Skeletal muscle satellite cell (primary cell): Measurements from ENCODE around the gene CCNT1.
"Not testable (repeated sequence)": the region's sequence is repeated elsewhere in the genome, so short reads cannot be mapped to it uniquely, and the experiment has no call there.

ENCODE experiments used
- H3K27me3 ChIP-seq: 2 replicates; pipeline ENCODE4 v1.7.0; 2013; ENCODE audit warnings: low read length; ENCODE audit not compliant: control insufficient read depth, insufficient read depth
- H3K36me3 ChIP-seq: 2 replicates; pipeline ENCODE4 v1.7.0; 2013; ENCODE audit warnings: mild to moderate bottlenecking, control low read depth, low read length; ENCODE audit not compliant: insufficient read depth
- H3K4me1 ChIP-seq: 2 replicates; pipeline ENCODE4 v1.7.0; 2013; ENCODE audit warnings: low read length; ENCODE audit not compliant: control insufficient read depth, insufficient read depth
- H3K4me2 ChIP-seq: 2 replicates; pipeline ENCODE4 v1.7.0; 2013; ENCODE audit warnings: mild to moderate bottlenecking, low read length
- H3K4me3 ChIP-seq: 2 replicates; pipeline ENCODE4 v1.7.0; 2013; ENCODE audit warnings: low read length
- H3K9ac ChIP-seq: 2 replicates; pipeline ENCODE4 v1.7.0; 2013; ENCODE audit warnings: mild to moderate bottlenecking, low read depth, low read length, moderate library complexity
- H3K9me3 ChIP-seq: replicated peaks from 2 replicates; pipeline ENCODE4 v1.7.0; 2013; ENCODE audit warnings: mild to moderate bottlenecking, control low read depth, low read length

The CCNT1 gene

DNA sequence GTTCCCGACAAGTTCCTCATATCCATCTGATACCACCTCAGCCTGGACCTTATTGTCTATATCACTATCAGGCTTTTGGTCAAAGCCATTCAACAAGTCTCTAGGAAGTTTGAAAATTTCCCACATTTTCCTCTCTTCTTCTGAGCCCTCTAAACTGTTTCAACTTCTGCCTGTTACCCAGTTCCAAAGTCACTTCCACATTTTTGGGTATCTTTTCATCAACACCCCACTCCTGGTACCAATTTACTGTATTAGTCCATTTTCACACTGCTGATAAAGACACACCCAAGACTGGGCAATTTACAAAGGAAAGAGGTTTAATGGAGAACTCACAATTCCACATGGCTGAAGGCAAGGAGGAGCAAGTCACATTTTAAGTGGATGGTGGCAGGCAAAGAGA lies 4.2 kb upstream of the CCNT1 start:
- not testable (repeated sequence) for H3K4me3 ChIP-seq, H3K4me2 ChIP-seq, H3K9ac ChIP-seq

DNA sequence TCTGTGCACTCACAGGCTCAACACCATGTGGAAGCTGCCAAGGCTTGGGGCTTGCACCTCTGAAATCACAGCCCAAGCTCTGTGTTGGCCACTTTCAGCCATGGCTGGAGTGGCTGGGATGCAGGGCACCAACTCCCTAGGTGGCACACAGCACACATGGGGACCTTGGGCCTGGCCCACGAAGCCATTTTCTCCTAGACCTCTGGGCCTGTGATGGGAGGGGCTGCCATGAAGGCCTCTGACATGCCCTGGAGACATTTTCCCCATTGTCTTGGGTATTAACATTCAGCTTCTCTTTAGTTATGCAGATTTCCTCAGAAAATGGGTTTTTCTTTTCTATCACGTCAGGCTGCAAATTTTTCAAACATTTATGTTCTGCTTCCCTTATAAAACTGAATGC lies 3.7 kb upstream of the CCNT1 start:
- H3K4me1 ChIP-seq, H3K4me3 ChIP-seq, H3K36me3 ChIP-seq, H3K9ac ChIP-seq, H3K4me2 ChIP-seq, H3K9me3 ChIP-seq, H3K27me3 ChIP-seq: not testable (repeated sequence)

More for the DNA sequence above, 4.2 kb upstream of the CCNT1 start:
- not testable (repeated sequence) for H3K36me3 ChIP-seq, H3K4me1 ChIP-seq, H3K27me3 ChIP-seq, H3K9me3 ChIP-seq

DNA sequence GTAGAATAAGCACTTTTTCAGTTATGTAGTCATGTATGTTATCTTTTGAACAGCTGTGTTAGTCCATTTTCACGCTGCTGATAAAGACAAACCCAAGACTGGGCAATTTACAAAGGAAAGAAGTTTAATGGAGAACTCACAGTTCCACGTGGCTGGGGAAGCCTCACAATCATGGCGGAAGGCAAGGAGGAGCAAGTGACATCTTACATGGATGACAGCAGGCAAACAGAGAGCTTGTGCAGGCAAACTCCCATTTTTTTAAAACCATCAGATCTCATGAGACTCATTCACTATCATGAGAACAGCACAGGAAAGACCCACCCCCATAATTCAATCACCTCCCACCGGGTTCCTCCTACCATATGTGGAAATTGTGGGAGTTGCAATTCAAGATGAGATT lies 2.5 kb upstream of the CCNT1 start:
- not testable (repeated sequence) for H3K4me3 ChIP-seq, H3K27me3 ChIP-seq, H3K9me3 ChIP-seq, H3K9ac ChIP-seq, H3K4me2 ChIP-seq, H3K36me3 ChIP-seq
- peaks cover 15% of the 10 kb centered on the region for H3K4me1 ChIP-seq

DNA sequence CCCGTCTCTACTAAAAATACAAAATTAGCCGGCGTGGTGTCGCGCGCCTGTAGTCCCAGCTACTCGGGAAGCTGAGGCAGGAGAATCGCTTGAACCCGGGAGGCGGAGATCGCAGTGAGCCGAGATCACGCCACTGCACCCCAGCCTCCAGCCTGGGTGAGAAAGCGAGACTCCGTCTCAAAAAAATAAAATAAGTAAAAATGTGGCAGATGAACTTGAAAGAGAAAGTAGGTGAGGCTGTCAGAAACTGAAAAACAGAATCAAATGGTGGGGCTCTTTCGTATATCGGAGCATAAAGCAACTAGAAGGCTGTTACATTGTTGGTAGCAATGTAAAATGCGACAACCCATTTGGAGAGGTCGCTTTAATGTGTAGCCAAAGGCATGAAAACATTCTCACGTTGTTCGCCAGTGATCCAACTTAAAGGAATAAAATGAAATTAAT lies 767 bp upstream of the CCNT1 start:
- Histone ChIP-seq H3K4me2 (peak overlapping the region; percentile 76), H3K4me1 (peaks cover 17% of the 10 kb centered on the region), H3K9me3 (no peaks in the 10 kb centered on the region), H3K36me3 (peaks cover 15% of the 10 kb centered on the region), H3K9ac (peak overlapping the region; percentile 98), H3K27me3 (no peaks in the 10 kb centered on the region), H3K4me3 (peak overlapping the region; percentile 80)

DNA sequence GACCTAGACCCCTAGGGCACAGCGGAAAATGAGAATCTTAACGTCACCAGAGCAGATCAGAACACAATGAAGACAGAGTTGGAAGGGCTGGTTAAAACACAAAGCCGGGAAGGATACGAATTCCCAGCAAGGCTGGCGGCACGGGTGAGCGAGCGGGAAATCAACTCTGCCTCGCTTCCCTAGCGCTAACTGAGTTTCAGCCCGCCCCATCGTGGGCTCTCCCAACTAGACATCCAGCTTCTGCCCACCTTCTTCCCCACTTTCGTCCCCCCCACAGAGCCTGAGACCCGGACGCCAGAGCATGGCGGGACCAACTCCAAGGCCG lies 377 bp downstream of the CCNT1 start:
- peak overlapping the region; percentile 80 for H3K4me3 ChIP-seq
- peak overlapping the region; percentile 98 for H3K4me2 ChIP-seq
- H3K27me3 ChIP-seq: no peaks in the 10 kb centered on the region
- H3K4me1 ChIP-seq: peaks cover 17% of the 10 kb centered on the region
- H3K9ac ChIP-seq: peak overlapping the region; percentile 98
- peaks cover 24% of the 10 kb centered on the region for H3K36me3 ChIP-seq
- no peaks in the 10 kb centered on the region for H3K9me3 ChIP-seq

DNA sequence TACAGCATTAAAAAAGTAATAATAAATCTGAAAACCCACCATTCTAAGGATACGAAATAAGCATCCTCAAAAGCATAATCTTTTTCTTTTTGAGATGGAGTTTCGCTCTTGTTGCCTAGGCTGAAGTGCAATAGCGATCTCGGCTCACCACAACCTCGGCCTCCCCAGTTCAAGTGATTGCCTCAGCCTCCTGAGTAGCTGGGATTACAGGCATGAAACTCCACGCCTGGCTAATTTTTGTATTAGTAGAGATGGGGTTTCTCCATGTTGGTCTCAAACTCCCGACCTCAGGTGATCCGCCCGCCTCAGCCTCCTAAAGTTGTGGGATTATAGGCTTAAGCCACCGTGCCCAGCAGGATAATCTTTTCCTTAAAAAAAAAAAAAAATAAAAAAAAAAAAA lies 4.3 kb downstream of the CCNT1 start:
- Histone ChIP-seq H3K4me2 (no peak overlapping the region), H3K4me1 (peaks cover 17% of the 10 kb centered on the region), H3K4me3 (no peak overlapping the region), H3K36me3 (peaks cover 27% of the 10 kb centered on the region), H3K9me3 (no peaks in the 10 kb centered on the region), H3K9ac (no peak overlapping the region), H3K27me3 (no peaks in the 10 kb centered on the region)

DNA sequence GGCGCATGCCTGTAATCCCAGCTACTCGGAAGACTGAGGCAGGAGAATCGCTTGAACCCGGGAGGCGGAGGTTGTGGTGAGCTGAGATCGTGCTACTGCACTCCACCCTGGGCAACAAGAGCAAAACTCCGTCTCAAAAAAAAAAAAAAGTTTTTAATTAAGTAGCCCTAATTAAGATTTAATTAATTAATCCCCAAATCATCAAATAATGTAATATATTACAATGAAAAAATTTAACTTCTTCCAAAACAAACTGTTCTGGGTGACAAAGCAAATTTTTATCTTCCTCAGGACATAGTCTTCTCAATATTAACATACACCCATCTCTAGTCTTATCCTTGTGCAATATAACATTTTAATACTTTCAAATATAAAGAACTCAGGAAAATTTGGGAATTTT lies 17.7 kb downstream of the CCNT1 start:
- not testable (repeated sequence) for H3K4me1 ChIP-seq, H3K4me3 ChIP-seq, H3K9me3 ChIP-seq, H3K9ac ChIP-seq, H3K27me3 ChIP-seq, H3K4me2 ChIP-seq
- H3K36me3 ChIP-seq: peaks cover 49% of the 10 kb centered on the region

DNA sequence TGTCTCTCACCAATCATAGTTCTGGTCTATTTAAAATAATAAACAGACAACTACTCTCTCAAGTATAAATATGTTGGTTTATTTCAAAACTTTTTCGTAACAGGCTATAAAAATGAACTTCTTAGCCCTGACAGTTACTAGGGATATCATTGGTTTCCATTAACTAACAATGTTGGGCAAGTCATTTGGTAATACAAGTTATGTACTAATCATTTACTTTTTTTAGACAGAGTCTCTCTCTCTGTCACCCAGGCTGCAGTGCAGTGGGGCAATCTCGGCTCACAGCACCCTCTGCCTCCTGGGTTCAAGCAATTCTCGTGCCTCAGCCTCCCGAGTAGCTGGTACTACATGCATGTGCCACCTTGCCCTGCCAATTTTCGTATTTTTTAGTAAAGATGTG lies 19.9 kb downstream of the CCNT1 start:
- no peaks in the 10 kb centered on the region for H3K9me3 ChIP-seq
- no peak overlapping the region for H3K9ac ChIP-seq
- H3K4me1 ChIP-seq: no peaks in the 10 kb centered on the region
- H3K36me3 ChIP-seq: peaks cover 57% of the 10 kb centered on the region
- no peaks in the 10 kb centered on the region for H3K27me3 ChIP-seq
- no peak overlapping the region for H3K4me3 ChIP-seq
- H3K4me2 ChIP-seq: no peak overlapping the region

DNA sequence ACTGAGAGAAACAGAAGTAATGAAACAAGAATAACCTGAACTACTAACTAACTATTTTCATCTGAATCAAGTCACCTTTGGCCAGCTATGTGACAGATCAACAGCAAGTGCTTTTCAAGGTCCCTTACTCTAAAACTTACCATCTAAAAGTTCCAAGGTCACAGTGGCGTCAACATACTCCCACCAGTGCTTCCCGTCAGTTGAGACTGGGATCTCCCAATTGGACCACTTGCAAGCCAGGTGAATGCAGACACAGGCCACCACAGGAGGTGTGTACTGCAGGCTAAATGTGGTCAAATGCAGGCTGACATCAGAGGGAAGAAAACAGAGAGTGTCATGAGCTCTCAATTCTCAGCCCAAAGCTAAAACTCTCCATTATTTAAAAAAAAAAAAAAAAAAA lies 20.6 kb downstream of the CCNT1 start:
- H3K27me3 ChIP-seq: no peaks in the 10 kb centered on the region
- peaks cover 61% of the 10 kb centered on the region for H3K36me3 ChIP-seq
- H3K9me3 ChIP-seq: no peaks in the 10 kb centered on the region
- H3K4me3 ChIP-seq: no peak overlapping the region
- H3K9ac ChIP-seq: no peak overlapping the region
- no peaks in the 10 kb centered on the region for H3K4me1 ChIP-seq
- H3K4me2 ChIP-seq: no peak overlapping the region

DNA sequence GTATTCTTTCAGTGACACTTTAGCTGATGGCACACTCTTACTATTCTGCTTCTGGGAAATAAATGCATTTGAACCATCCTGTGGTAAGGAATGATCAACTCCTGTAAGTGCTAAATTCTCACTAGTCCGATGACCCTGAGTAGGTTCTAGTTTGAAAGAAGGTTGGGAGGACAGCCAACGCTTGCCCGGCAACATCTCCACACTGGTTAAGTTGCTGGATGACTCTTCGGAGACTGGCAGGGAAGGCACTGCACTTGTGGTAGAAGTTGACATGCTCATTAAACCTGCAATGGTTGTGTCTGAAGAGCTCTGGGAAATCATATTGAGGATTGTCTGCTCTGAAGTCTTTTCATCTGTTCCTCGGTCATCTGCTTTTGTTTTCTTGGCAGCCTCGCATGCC lies 22.5 kb downstream of the CCNT1 start:
- Histone ChIP-seq H3K9me3 (no peaks in the 10 kb centered on the region), H3K4me2 (no peak overlapping the region), H3K36me3 (peaks cover 58% of the 10 kb centered on the region), H3K4me1 (no peaks in the 10 kb centered on the region), H3K27me3 (no peaks in the 10 kb centered on the region), H3K4me3 (no peak overlapping the region), H3K9ac (no peak overlapping the region)

DNA sequence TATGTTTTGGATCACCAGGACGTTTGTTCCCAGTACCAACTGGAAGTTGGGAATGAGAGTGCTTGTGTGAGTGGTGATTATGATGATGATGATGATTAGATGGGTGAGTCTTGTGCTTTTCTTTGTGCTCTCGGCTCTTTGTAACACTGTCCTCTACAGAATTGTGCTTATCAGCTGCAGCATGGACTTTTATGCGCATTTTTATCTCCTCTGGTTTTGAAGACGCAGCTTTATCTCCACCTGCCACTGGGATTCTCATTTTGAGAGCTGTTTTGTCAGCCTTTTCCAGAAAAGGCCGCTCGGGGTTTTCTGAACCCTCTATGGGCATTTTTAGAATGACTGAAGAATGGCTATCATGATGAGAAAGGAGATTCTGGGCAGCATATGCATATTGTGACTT lies 22.9 kb downstream of the CCNT1 start:
- no peaks in the 10 kb centered on the region for H3K9me3 ChIP-seq
- H3K4me2 ChIP-seq: no peak overlapping the region
- no peak overlapping the region for H3K4me3 ChIP-seq
- no peaks in the 10 kb centered on the region for H3K4me1 ChIP-seq
- H3K9ac ChIP-seq: no peak overlapping the region
- H3K27me3 ChIP-seq: no peaks in the 10 kb centered on the region
- peaks cover 60% of the 10 kb centered on the region for H3K36me3 ChIP-seq

DNA sequence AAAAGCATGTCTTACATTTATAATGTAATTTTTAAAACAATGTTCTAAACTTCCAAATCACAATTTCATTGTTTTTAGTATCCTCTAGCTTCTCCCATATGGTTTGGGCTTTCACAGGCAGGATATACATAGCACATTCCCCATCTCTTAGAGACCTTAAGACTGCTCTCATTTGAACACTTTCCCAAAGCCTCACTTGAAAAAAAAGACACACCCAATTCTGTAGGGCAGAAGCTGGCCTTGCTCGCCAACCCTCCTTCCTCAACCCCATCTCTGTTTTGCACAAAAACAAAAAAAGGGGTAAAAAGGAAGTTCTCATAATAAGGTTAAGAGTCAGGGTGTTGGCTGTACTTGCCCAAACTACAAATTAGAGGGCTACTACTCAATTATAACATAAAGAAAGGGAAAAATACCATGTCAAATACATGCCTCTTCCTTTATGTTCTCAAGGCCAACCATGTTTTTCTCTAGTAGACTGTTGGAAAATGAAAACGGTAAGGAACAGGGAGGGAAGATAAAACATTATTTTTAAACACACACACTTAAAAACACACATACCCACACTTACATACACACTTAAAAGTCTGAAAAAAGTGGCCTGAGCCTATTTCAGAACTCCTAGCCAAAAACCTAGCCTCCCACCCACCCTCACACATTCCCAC lies 24.6 kb downstream of the CCNT1 start:
- H3K4me3 ChIP-seq: no peak overlapping the region
- no peaks in the 10 kb centered on the region for H3K27me3 ChIP-seq
- H3K4me1 ChIP-seq: no peaks in the 10 kb centered on the region
- no peak overlapping the region for H3K4me2 ChIP-seq
- peaks cover 61% of the 10 kb centered on the region for H3K36me3 ChIP-seq
- no peaks in the 10 kb centered on the region for H3K9me3 ChIP-seq
- H3K9ac ChIP-seq: no peak overlapping the region
